HepG2 (cell line): ENCODE measurements around the gene TBX3. TPM values are rescaled to one million over a fixed set of nuclear protein-coding genes. Genes with fewer than 3 reads are reported as not detected.

Experiments
- ATAC-seq: fragments of 200-7000 bp; cut with Tn5 transposase; 3 replicates; pipeline ENCODE4 v1.9.1; 2020; ENCODE audit warnings: mild to moderate bottlenecking, moderate library complexity
- BruUV-seq: library from RNA; stranded (reverse); fragments of 400-500 nt; replicated peaks from 2 replicates; lab custom pipeline; 2021; lab: Mats Ljungman, UMichigan
- CTCF ChIA-PET: fragments of 300-600 bp; formaldehyde crosslinking; extraction: SDS; loops from one replicate; lab custom pipeline; 2021; ENCODE audit warnings: low total read pairs, inconsistent platforms, low intra/inter-chr PET ratio; lab: Yijun Ruan, JAX
- POLR2A ChIA-PET: fragments of 350-600 bp; sonication (Branson Sonifier 250); formaldehyde crosslinking; loops from one replicate; lab custom pipeline; 2020; ENCODE audit warnings: antibody characterized with exemption, inconsistent platforms; lab: Yijun Ruan, JAX
- DNase-seq: peaks from one replicate; pipeline ENCODE4 v3.0.0-alpha.2; 2015; ENCODE audit warnings: low spot score
- FAIRE-seq: peaks from 3 replicates; lab custom pipeline; 2011; peaks lifted over from hg19 to GRCh38; lab: Jason Lieb, UNC
- H2AFZ ChIP-seq: one replicate; pipeline ENCODE4 v1.6.1; 2011; ENCODE audit warnings: low read length, inconsistent platforms
- H3K27ac ChIP-seq: fragments of 300-600 bp; 3 replicates; pipeline ENCODE4 v1.8.0; 2011; ENCODE audit warnings: mixed run types, mild to moderate bottlenecking, mixed read lengths, low read length, inconsistent platforms; ENCODE audit not compliant: insufficient read depth; ENCODE audit errors: extremely low read length
- H3K27me3 ChIP-seq, 2 experiments: fragments of 200-600 bp in 1 of 2; 2 replicates in 1 of 2; 3 replicates in 1 of 2; pipeline versions ENCODE4 v1.6.0 to v1.8.0; 2011; ENCODE audit warnings: low read length in 2 of 2, mild to moderate bottlenecking in 2 of 2, moderate library complexity in 2 of 2, inconsistent platforms in 1 of 2; ENCODE audit not compliant: insufficient read depth in 2 of 2, control insufficient read depth in 1 of 2
- H3K36me3 ChIP-seq, 2 experiments: fragments of 200-600 bp in 1 of 2; replicated peaks in 1 of 2; 2 replicates in 1 of 2; 3 replicates in 1 of 2; pipeline versions ENCODE4 v1.5.1 to v1.8.0; 2011; ENCODE audit warnings: low read length in 2 of 2, inconsistent platforms in 1 of 2; ENCODE audit not compliant: insufficient read depth in 2 of 2, control insufficient read depth in 1 of 2
- H3K4me1 ChIP-seq: 2 replicates; pipeline ENCODE4 v1.5.1; 2012; ENCODE audit warnings: low read length, inconsistent platforms; ENCODE audit not compliant: insufficient read depth
- H3K4me2 ChIP-seq: 2 replicates; pipeline ENCODE4 v1.6.0; 2011; ENCODE audit warnings: low read depth, low read length, inconsistent platforms
- H3K4me3 ChIP-seq, 3 experiments: fragments of 200-600 bp in 1 of 3; sonication (generic), shearing (Covaris generic) in 1 of 3; replicated peaks in 1 of 3; 2 replicates each; pipeline ENCODE4 v1.5.1; 2011 to 2016; ENCODE audit warnings: low read length in 3 of 3, inconsistent platforms in 2 of 3, low read depth in 2 of 3, mild to moderate bottlenecking in 2 of 3, control low read depth in 1 of 3, mixed read lengths in 1 of 3; ENCODE audit not compliant: insufficient read depth in 1 of 3
- H3K79me2 ChIP-seq: one replicate; pipeline ENCODE4 v1.6.1; 2011; ENCODE audit warnings: low read length, inconsistent platforms; ENCODE audit not compliant: insufficient read depth
- H3K9ac ChIP-seq: 2 replicates; pipeline ENCODE4 v1.6.0; 2011; ENCODE audit warnings: mild to moderate bottlenecking, low read depth, low read length, inconsistent platforms; ENCODE audit not compliant: insufficient read depth
- H3K9me3 ChIP-seq: 2 replicates; pipeline ENCODE4 v1.5.1; 2012; ENCODE audit warnings: mild to moderate bottlenecking, low read length
- H4K20me1 ChIP-seq: 2 replicates; pipeline ENCODE4 v1.6.0; 2011; ENCODE audit warnings: inconsistent platforms, mild to moderate bottlenecking, low read length, moderate library complexity; ENCODE audit not compliant: insufficient read depth
- GFI1 ChIP-seq: sonication (generic); formaldehyde crosslinking; IDR thresholded peaks from 2 replicates; pipeline ENCODE4 v1.5.0; 2020; ENCODE audit warnings: missing genetic modification reagents, mild to moderate bottlenecking, borderline replicate concordance
- PHF8 ChIP-seq: sonication (generic); formaldehyde crosslinking; IDR thresholded peaks from 2 replicates; pipeline ENCODE4 v1.5.0; 2020; ENCODE audit warnings: missing genetic modification reagents
- RAD21 ChIP-seq: fragments of 450-650 bp; formaldehyde crosslinking; IDR thresholded peaks from 2 replicates; pipeline ENCODE4 v1.5.0; 2020; ENCODE audit warnings: mild to moderate bottlenecking
- REXO4 ChIP-seq: sonication (generic); formaldehyde crosslinking; IDR thresholded peaks from 2 replicates; pipeline ENCODE4 v1.8.0; 2022; ENCODE audit warnings: missing genetic modification reagents, mild to moderate bottlenecking, borderline replicate concordance
- STAT5B ChIP-seq: sonication (generic); formaldehyde crosslinking; IDR thresholded peaks from 2 replicates; pipeline ENCODE4 v1.4.0; 2020; ENCODE audit warnings: missing genetic modification reagents
- TOE1 ChIP-seq: sonication (generic); formaldehyde crosslinking; IDR thresholded peaks from 2 replicates; pipeline ENCODE4 v1.4.0; 2020; ENCODE audit warnings: mild to moderate bottlenecking, missing genetic modification reagents
- TRAFD1 ChIP-seq: sonication (generic); formaldehyde crosslinking; IDR thresholded peaks from 2 replicates; pipeline ENCODE4 v1.5.1; 2020; ENCODE audit warnings: missing genetic modification reagents, mild to moderate bottlenecking, borderline replicate concordance
- ZBTB1 ChIP-seq: sonication (generic); formaldehyde crosslinking; IDR thresholded peaks from 2 replicates; pipeline ENCODE4 v1.4.0; 2020; ENCODE audit warnings: missing genetic modification reagents, borderline replicate concordance
- ZBTB39 ChIP-seq: sonication (generic); formaldehyde crosslinking; IDR thresholded peaks from 2 replicates; pipeline ENCODE4 v1.5.0; 2020; ENCODE audit warnings: missing genetic modification reagents
- ZNF660 ChIP-seq: sonication (generic); formaldehyde crosslinking; IDR thresholded peaks from 2 replicates; pipeline ENCODE4 v1.5.1; 2020; ENCODE audit warnings: mild to moderate bottlenecking, low read depth, missing genetic modification reagents, borderline replicate concordance
- ZNF788 ChIP-seq: sonication (generic); formaldehyde crosslinking; IDR thresholded peaks from 2 replicates; pipeline ENCODE4 v1.5.0; 2020; ENCODE audit warnings: mild to moderate bottlenecking, missing genetic modification reagents, borderline replicate concordance
- ZSCAN5A ChIP-seq: sonication (generic); formaldehyde crosslinking; IDR thresholded peaks from 2 replicates; pipeline ENCODE4 v1.8.0; 2022; ENCODE audit warnings: mild to moderate bottlenecking, missing genetic modification reagents, borderline replicate concordance
- WGBS: methylation state at CpG from one replicate; pipeline ENCODE4 v1.1.6; 2017; ENCODE audit warnings: low lambda C conversion rate; 5-methylcytosine and 5-hydroxymethylcytosine counted together
- in situ Hi-C: cut with HindIII; loops from 2 replicates; pipeline ENCODE4 v1.10.0; 2017; ENCODE audit warnings: low pct_unique_long_range_greater_than_20kb; ENCODE audit not compliant: extremely low pct_ligation_motif_present
- intact Hi-C: fragments of 100-400 bp; cut with micrococcal nuclease; formaldehyde crosslinking; loops from one replicate; pipeline ENCODE4 v1.10.0; 2022; ENCODE audit not compliant: unreplicated experiment
- polyA plus RNA-seq, 8 experiments: library from polyadenylated mRNA; depleted of rRNA in 3 of 8; stranded (reverse) in 7 of 8; unstranded in 1 of 8; fragments of >200 nt; fragmentation: Illumina TruSeq in 4 of 8; extraction: Trizol in 4 of 8; gene quantifications; 2 replicates each; pipeline versions ENCODE4 v1.2.1 to v1.2.3, GENCODE V29; 2011 to 2016; ENCODE audit warnings: low read depth in 4 of 8, missing spikeins in 1 of 8, mixed read lengths in 1 of 8; ENCODE audit not compliant: insufficient read depth in 1 of 8
- total RNA-seq, 5 experiments: library from RNA; depleted of rRNA; stranded (reverse); fragments of >200 nt; fragmentation: Illumina TruSeq; extraction: Trizol; gene quantifications; 2 replicates each; pipeline ENCODE4 v1.2.3, GENCODE V29; 2016; ENCODE audit warnings: low read depth in 1 of 5

The TBX3 gene
- total and polyA plus RNA-seq, 2 of the 13 experiments (the other 11 are each of a cell fraction or from before 2014, with no cell fraction given), result 27.1 to 42.4 TPM

GRCh38 chr12:114673901-114674250 is 10.1 kb downstream of the TBX3 start:
- CTCF ChIA-PET, result no interaction called here
- 97% methylated on average over 9 of the region's 12 CpGs for WGBS
- no peak for FAIRE-seq

More at GRCh38 chr12:114673901-114674250, 10.1 kb downstream of the TBX3 start:
- Histone ChIP-seq H3K4me3 (no peak overlapping the region), H3K4me1 (peaks cover 82% of the 10 kb centered on the region), H4K20me1 (peaks cover 13% of the 10 kb centered on the region; the same call in 1 of the 2 replicates), H3K27me3 (no peaks in the 10 kb centered on the region)
- ATAC-seq, result no peak
- TF ChIP-seq REXO4 (CRISPR knock-in tag) (no peak), RAD21 (no peak), PHF8 (CRISPR knock-in tag) (no peak), ZBTB39 (CRISPR knock-in tag) (no peak), ZNF660 (CRISPR knock-in tag) (no peak), ZNF788 (no peak), ZBTB1 (CRISPR knock-in tag) (no peak), TOE1 (CRISPR knock-in tag) (no peak), STAT5B (CRISPR knock-in tag) (no peak), GFI1 (CRISPR knock-in tag) (no peak), TRAFD1 (no peak), ZSCAN5A (CRISPR knock-in tag) (no peak)
- TF ChIP-seq, all 625 proteins: peak for 0
- peaks cover 26 to 64% of the 10 kb centered on the region in 2 experiments for H3K36me3 ChIP-seq
- H3K9ac ChIP-seq, result no peak overlapping the region
- H3K9me3 ChIP-seq, result no peaks in the 10 kb centered on the region
- in situ Hi-C loops, result loop anchor here (25.0 kb wide), 2 partner anchors 788 to 1238 kb away; no protein-coding TSS in a partner anchor
- H2AFZ ChIP-seq, result no peak overlapping the region
- BruUV-seq, result no TSS peak
- POLR2A ChIA-PET, result interaction anchor here (8.2 kb wide), 1 partner anchor 10 kb away, joined by 101 read pairs; the partner anchor contains the start of gene TBX3
- no peak for DNase-seq
- intact Hi-C loops, result no loop called here
- H3K4me2 ChIP-seq, result no peak overlapping the region; the same call in 1 of the 2 replicates
- no peak overlapping the region for H3K27ac ChIP-seq
- peaks cover 49% of the 10 kb centered on the region for H3K79me2 ChIP-seq
